Hair follicular keratinocyte (primary cell): ENCODE data around the gene ALDH1A3. TPM values are rescaled to one million over a fixed set of nuclear protein-coding genes. Genes with fewer than 3 reads are reported as not detected.

Experiments used
- total RNA-seq: library from RNA; depleted of rRNA; stranded (reverse); fragments of >200 nt; gene quantifications from 2 replicates; pipeline ENCODE4 v1.2.3, GENCODE V29; 2015

The ALDH1A3 gene
- total RNA-seq: 1,053 and 2,778 TPM in 2 replicates

DNA sequence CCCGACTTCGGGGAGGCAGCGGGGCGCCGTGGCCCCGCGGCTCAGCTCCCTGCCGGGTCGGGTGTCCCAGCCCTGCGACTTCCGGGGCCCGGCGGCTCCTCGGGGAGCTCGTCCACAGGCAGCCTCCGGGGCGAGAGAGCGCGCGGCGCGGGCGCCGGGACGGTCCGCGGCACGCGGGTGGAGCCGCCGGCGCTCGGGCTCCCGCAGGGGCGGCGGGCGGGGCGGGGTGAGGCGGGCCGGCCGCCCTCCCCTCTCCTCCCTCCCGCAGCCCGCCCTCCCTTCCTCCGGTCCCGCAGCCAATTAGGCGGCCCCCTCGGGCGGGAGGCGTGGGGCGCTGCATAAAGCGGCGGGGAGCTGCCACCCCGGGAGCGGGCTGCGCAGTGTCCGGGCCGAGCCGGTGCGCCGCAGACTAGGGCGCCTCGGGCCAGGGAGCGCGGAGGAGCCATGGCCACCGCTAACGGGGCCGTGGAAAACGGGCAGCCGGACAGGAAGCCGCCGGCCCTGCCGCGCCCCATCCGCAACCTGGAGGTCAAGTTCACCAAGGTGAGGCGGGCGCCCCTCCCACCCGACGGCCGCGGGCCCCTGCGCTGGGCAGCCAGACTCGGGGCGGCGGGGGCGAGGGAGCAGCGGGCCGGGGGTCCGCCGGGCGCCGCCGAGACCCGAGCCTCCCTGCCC, at the start of gene ALDH1A3:
TSS of gene ALDH1A3 (plus strand) at position 368 of the 675 bp plus-strand sequence. CDS start at position 445, 77 bp downstream.

DNA sequence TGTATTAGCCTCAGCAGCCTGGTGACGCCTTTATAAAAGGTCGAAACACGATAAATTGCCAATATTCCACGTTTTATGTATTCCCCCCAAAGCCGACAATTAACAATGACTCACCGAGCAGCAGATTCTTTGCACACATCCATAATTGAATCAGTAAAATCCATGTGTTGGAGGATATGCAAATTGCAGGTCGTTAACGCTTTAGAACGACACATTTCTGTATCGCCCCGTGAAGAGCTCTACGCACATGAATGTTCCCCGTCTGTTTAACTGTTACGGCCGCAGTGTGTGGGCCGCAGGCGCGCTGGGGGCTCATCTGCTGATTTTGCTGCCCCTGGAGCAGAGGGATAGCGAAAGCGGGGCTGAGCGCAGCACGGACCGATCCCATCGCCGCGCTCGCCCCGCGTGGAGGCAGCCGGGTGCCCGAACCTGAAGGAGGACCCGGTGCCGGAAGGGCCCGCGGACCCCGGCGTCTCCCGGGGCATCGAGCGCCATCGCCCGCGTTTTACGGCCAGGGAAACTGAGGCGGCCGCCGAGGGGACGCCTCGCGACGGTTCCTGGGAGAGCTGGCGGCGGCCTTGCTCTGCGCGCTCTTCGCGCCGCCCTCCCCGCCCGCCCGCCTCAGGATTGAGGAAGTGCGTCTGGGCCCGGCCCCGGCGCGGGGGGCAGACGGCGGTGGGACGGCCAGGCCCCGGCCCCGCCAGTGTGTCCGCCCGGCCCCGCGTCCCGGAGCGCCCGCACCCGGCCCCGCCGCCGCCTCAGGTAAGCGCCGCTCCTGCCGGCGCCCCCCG, 39.3 kb downstream of the ALDH1A3 start, which contains the start of gene LRRK1:
TSS of gene LRRK1 (plus strand) at position 668 of the 791 bp plus-strand sequence. CDS start 5,276 bp downstream, outside the sequence.

Other genes starting within 250 kb of the ALDH1A3 start
- 7.7 and 8.0 TPM in 2 replicates for gene LRRK1, start 39.5 kb downstream of the ALDH1A3 start, total RNA-seq